ENCODE measurements around the gene FUT7.
"Not testable (repeated sequence)": the region's sequence is repeated elsewhere in the genome, so short reads cannot be mapped to it uniquely, and the experiment has no call there.

Gene FUT7

GRCh38 chr9:137041124-137041523, 9.2 kb upstream of the FUT7 start:
- peaks cover 12% of the 10 kb centered on the region for H3K4me1 ChIP-seq (ENCODE audit: control insufficient read depth, insufficient read depth, low read length)
- no peak overlapping the region for H3K27ac ChIP-seq (ENCODE audit: low read depth, low read length)
- no peak overlapping the region for H3K4me3 ChIP-seq (ENCODE audit: low read length)
- peaks cover 3% of the 10 kb centered on the region for H3K27me3 ChIP-seq (ENCODE audit: control insufficient read depth, insufficient read depth, low read length)
- H3K36me3 ChIP-seq (ENCODE audit: control insufficient read depth, insufficient read depth, low read length) = no peaks in the 10 kb centered on the region
- H3K9ac ChIP-seq (ENCODE audit: low read length) = no peak overlapping the region

GRCh38 chr9:137040568-137040967, 8.7 kb upstream of the FUT7 start:
- no peak overlapping the region for H3K27ac ChIP-seq (ENCODE audit: low read depth, low read length)
- no peak overlapping the region for H3K9ac ChIP-seq (ENCODE audit: low read length)
- no peaks in the 10 kb centered on the region for H3K36me3 ChIP-seq (ENCODE audit: control insufficient read depth, insufficient read depth, low read length)
- peaks cover 3% of the 10 kb centered on the region for H3K27me3 ChIP-seq (ENCODE audit: control insufficient read depth, insufficient read depth, low read length)
- H3K4me1 ChIP-seq (ENCODE audit: control insufficient read depth, insufficient read depth, low read length) = peaks cover 11% of the 10 kb centered on the region
- H3K4me3 ChIP-seq (ENCODE audit: low read length) = no peak overlapping the region

- peaks cover 6% of the 10 kb centered on the region for H3K4me1 ChIP-seq (ENCODE audit: control insufficient read depth, insufficient read depth, low read length)
- no peaks in the 10 kb centered on the region for H3K36me3 ChIP-seq (ENCODE audit: control insufficient read depth, insufficient read depth, low read length)
- H3K9ac ChIP-seq (ENCODE audit: low read length) = no peak overlapping the region
- no peak overlapping the region for H3K27ac ChIP-seq (ENCODE audit: low read depth, low read length)
- no peak overlapping the region for H3K4me3 ChIP-seq (ENCODE audit: low read length)
- no peaks in the 10 kb centered on the region for H3K27me3 ChIP-seq (ENCODE audit: control insufficient read depth, insufficient read depth, low read length)
Observed at GRCh38 chr9:137039611-137040366, 7.9 kb upstream of the FUT7 start.

- Histone ChIP-seq H3K27me3 (ENCODE audit: control insufficient read depth, insufficient read depth, low read length) (no peaks in the 10 kb centered on the region), H3K4me1 (ENCODE audit: control insufficient read depth, insufficient read depth, low read length) (no peaks in the 10 kb centered on the region), H3K36me3 (ENCODE audit: control insufficient read depth, insufficient read depth, low read length) (no peaks in the 10 kb centered on the region), H3K9ac (ENCODE audit: low read length) (no peak overlapping the region), H3K4me3 (ENCODE audit: low read length) (no peak overlapping the region), H3K27ac (ENCODE audit: low read depth, low read length) (no peak overlapping the region)
Observed at GRCh38 chr9:137038916-137039315, 7.0 kb upstream of the FUT7 start.

- Histone ChIP-seq H3K27ac (ENCODE audit: low read depth, low read length) (no peak overlapping the region), H3K9ac (ENCODE audit: low read length) (no peak overlapping the region), H3K36me3 (ENCODE audit: control insufficient read depth, insufficient read depth, low read length) (no peaks in the 10 kb centered on the region), H3K27me3 (ENCODE audit: control insufficient read depth, insufficient read depth, low read length) (no peaks in the 10 kb centered on the region), H3K4me1 (ENCODE audit: control insufficient read depth, insufficient read depth, low read length) (no peaks in the 10 kb centered on the region), H3K4me3 (ENCODE audit: low read length) (no peak overlapping the region)
Observed at GRCh38 chr9:137037483-137037882, 5.6 kb upstream of the FUT7 start.

- Histone ChIP-seq H3K27me3 (ENCODE audit: control insufficient read depth, insufficient read depth, low read length) (no peaks in the 10 kb centered on the region), H3K4me1 (ENCODE audit: control insufficient read depth, insufficient read depth, low read length) (no peaks in the 10 kb centered on the region), H3K27ac (ENCODE audit: low read depth, low read length) (no peak overlapping the region), H3K36me3 (ENCODE audit: control insufficient read depth, insufficient read depth, low read length) (no peaks in the 10 kb centered on the region), H3K9ac (ENCODE audit: low read length) (no peak overlapping the region), H3K4me3 (ENCODE audit: low read length) (no peak overlapping the region)
Observed at GRCh38 chr9:137037035-137037434, 5.1 kb upstream of the FUT7 start.

- no peak overlapping the region for H3K9ac ChIP-seq (ENCODE audit: low read length)
- no peaks in the 10 kb centered on the region for H3K36me3 ChIP-seq (ENCODE audit: control insufficient read depth, insufficient read depth, low read length)
- H3K27me3 ChIP-seq (ENCODE audit: control insufficient read depth, insufficient read depth, low read length) = no peaks in the 10 kb centered on the region
- no peak overlapping the region for H3K4me3 ChIP-seq (ENCODE audit: low read length)
- no peak overlapping the region for H3K27ac ChIP-seq (ENCODE audit: low read depth, low read length)
- H3K4me1 ChIP-seq (ENCODE audit: control insufficient read depth, insufficient read depth, low read length) = no peaks in the 10 kb centered on the region
Observed at GRCh38 chr9:137035937-137036336, 4.0 kb upstream of the FUT7 start.

- Histone ChIP-seq H3K9ac (ENCODE audit: low read length) (no peak overlapping the region), H3K27me3 (ENCODE audit: control insufficient read depth, insufficient read depth, low read length) (no peaks in the 10 kb centered on the region), H3K27ac (ENCODE audit: low read depth, low read length) (no peak overlapping the region), H3K4me3 (ENCODE audit: low read length) (no peak overlapping the region), H3K4me1 (ENCODE audit: control insufficient read depth, insufficient read depth, low read length) (no peaks in the 10 kb centered on the region), H3K36me3 (ENCODE audit: control insufficient read depth, insufficient read depth, low read length) (no peaks in the 10 kb centered on the region)
Observed at GRCh38 chr9:137035507-137035834, 3.6 kb upstream of the FUT7 start.

- Histone ChIP-seq H3K4me1 (ENCODE audit: control insufficient read depth, insufficient read depth, low read length) (no peaks in the 10 kb centered on the region), H3K36me3 (ENCODE audit: control insufficient read depth, insufficient read depth, low read length) (no peaks in the 10 kb centered on the region), H3K9ac (ENCODE audit: low read length) (no peak overlapping the region), H3K27me3 (ENCODE audit: control insufficient read depth, insufficient read depth, low read length) (no peaks in the 10 kb centered on the region), H3K4me3 (ENCODE audit: low read length) (peak overlapping the region; percentile 21), H3K27ac (ENCODE audit: low read depth, low read length) (no peak overlapping the region)
Observed at GRCh38 chr9:137034709-137035506, 3.0 kb upstream of the FUT7 start.

GRCh38 chr9:137034039-137034708, 2.3 kb upstream of the FUT7 start:
- Histone ChIP-seq H3K4me3 (ENCODE audit: low read length) (peak overlapping the region; percentile 8), H3K27ac (ENCODE audit: low read depth, low read length) (no peak overlapping the region), H3K36me3 (ENCODE audit: control insufficient read depth, insufficient read depth, low read length) (no peaks in the 10 kb centered on the region), H3K9ac (ENCODE audit: low read length) (no peak overlapping the region), H3K27me3 (ENCODE audit: control insufficient read depth, insufficient read depth, low read length) (no peaks in the 10 kb centered on the region), H3K4me1 (ENCODE audit: control insufficient read depth, insufficient read depth, low read length) (peaks cover 4% of the 10 kb centered on the region)

- not testable (repeated sequence) for H3K4me1 ChIP-seq (ENCODE audit: control insufficient read depth, insufficient read depth, low read length); H3K4me3 ChIP-seq (ENCODE audit: low read length); H3K36me3 ChIP-seq (ENCODE audit: control insufficient read depth, insufficient read depth, low read length); H3K27ac ChIP-seq (ENCODE audit: low read depth, low read length); H3K9ac ChIP-seq (ENCODE audit: low read length); H3K27me3 ChIP-seq (ENCODE audit: control insufficient read depth, insufficient read depth, low read length)
Observed at GRCh38 chr9:137033481-137033880, 1.6 kb upstream of the FUT7 start.

GRCh38 chr9:137032858-137033257, 970 bp upstream of the FUT7 start:
- Histone ChIP-seq H3K9ac (ENCODE audit: low read length) (no peak overlapping the region), H3K27me3 (ENCODE audit: control insufficient read depth, insufficient read depth, low read length) (no peaks in the 10 kb centered on the region), H3K4me3 (ENCODE audit: low read length) (no peak overlapping the region), H3K36me3 (ENCODE audit: control insufficient read depth, insufficient read depth, low read length) (no peaks in the 10 kb centered on the region), H3K27ac (ENCODE audit: low read depth, low read length) (no peak overlapping the region), H3K4me1 (ENCODE audit: control insufficient read depth, insufficient read depth, low read length) (peaks cover 8% of the 10 kb centered on the region)

Measured in rectal smooth muscle tissue (tissue), 1 donor.